Mucosa of descending colon (tissue), 3 donors: Measurements from ENCODE around the gene IQCM. TPM values are rescaled to one million over a fixed set of nuclear protein-coding genes. Genes with fewer than 3 reads are reported as not detected.

Source experiments
- ATAC-seq: fragments of 200-7000 bp; cut with Tn5 transposase; one replicate; pipeline ENCODE4 v1.9.1; 2020; ENCODE audit warnings: mild to moderate bottlenecking, moderate library complexity
- DNase-seq, 3 donors: peaks; one replicate each; pipeline ENCODE4 v3.0.0-alpha.2; 2020
- H3K36me3 ChIP-seq: fragments of 200-600 bp; one replicate; pipeline ENCODE4 v1.8.0; 2021; ENCODE audit warnings: low read depth, mild to moderate bottlenecking
- H3K4me1 ChIP-seq: fragments of 200-600 bp; one replicate; pipeline ENCODE4 v1.8.0; 2021; ENCODE audit warnings: low read depth, mild to moderate bottlenecking
- H3K4me3 ChIP-seq: fragments of 200-600 bp; one replicate; pipeline ENCODE4 v1.8.0; 2021; ENCODE audit warnings: mild to moderate bottlenecking
- H3K9me3 ChIP-seq: fragments of 200-600 bp; one replicate; pipeline ENCODE4 v1.8.0; 2021; ENCODE audit warnings: mild to moderate bottlenecking
- intact Hi-C, 2 donors: fragments of 100-400 bp; cut with DNase I in 1 of 2; cut with micrococcal nuclease in 1 of 2; formaldehyde crosslinking; loops; one replicate each; pipeline versions ENCODE4 v1.11.0 to v1.11.1; 2022; cut with DNase I, micrococcal nuclease
- total RNA-seq, 3 donors: library from RNA; stranded (reverse); fragmentation: NEBNext Ultra II Directional in 2 of 3; extraction: Animal tissue kit (Norgen Biotek cat#: 25700) in 2 of 3; gene quantifications; one replicate each; pipeline versions ENCODE4 v1.2.1 to v1.2.4, GENCODE V29; 2021 to 2023
- TF ChIP-seq, protein P1 (sequence below): fragments of 200-600 bp; IDR thresholded peaks from one replicate; pipeline ENCODE4 v1.8.0; 2022; ENCODE audit warnings: antibody characterized with exemption, mild to moderate bottlenecking
- donor health status: DM: no; HTN: no; CAD: no; lungs with moderate emphysema.
- donor health status: DM: no; HTN: no; CAD: no.
- donor health status: DM: no; HTN: yes; CAD: no.

The IQCM gene
- total RNA-seq, 3 donors from 2014 or later = 3.0 to 16.8 (median 5.2) TPM

DNA sequence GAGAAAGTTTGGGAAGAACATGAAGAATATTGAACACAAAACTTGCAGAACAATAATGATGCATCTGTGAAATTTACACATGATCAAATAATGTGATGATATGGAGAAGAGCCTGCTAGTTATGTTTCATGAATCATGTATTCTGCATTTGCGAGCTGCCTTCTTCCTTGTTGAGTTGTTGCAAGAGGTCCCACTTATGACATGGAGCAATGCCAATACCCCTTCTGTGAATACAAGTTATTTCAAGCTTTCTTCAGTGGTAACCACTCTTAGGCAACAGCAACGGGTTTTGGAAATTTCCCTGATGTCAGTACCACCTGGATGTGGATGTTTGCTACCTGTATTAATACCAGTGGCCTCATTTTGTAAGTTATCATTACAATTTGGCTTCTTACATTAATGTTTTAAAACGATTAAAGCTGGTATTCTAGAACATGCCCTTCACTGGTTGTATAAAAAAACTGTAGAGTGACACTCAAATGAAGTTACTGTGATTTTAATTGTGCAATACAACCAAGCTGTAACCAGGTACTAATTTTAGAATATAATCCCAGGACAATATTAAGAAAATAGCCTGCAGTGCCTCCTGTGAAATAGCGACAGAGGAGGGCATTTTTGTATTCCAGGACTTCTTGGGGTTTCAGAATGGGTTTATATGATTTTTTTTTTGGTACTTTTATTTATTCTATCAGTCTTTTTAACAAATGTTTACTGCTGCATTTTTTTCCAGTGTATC is 25.3 kb downstream of the IQCM start:
- TF ChIP-seq, protein P1, sequence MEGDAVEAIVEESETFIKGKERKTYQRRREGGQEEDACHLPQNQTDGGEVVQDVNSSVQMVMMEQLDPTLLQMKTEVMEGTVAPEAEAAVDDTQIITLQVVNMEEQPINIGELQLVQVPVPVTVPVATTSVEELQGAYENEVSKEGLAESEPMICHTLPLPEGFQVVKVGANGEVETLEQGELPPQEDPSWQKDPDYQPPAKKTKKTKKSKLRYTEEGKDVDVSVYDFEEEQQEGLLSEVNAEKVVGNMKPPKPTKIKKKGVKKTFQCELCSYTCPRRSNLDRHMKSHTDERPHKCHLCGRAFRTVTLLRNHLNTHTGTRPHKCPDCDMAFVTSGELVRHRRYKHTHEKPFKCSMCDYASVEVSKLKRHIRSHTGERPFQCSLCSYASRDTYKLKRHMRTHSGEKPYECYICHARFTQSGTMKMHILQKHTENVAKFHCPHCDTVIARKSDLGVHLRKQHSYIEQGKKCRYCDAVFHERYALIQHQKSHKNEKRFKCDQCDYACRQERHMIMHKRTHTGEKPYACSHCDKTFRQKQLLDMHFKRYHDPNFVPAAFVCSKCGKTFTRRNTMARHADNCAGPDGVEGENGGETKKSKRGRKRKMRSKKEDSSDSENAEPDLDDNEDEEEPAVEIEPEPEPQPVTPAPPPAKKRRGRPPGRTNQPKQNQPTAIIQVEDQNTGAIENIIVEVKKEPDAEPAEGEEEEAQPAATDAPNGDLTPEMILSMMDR = no peak
- intact Hi-C loops = no loop called here
- Histone ChIP-seq H3K36me3 (no peaks in the 10 kb centered on the region), H3K4me1 (no peaks in the 10 kb centered on the region), H3K9me3 (no peaks in the 10 kb centered on the region), H3K4me3 (no peak overlapping the region)
- DNase-seq (no peak), ATAC-seq (no peak)

DNA sequence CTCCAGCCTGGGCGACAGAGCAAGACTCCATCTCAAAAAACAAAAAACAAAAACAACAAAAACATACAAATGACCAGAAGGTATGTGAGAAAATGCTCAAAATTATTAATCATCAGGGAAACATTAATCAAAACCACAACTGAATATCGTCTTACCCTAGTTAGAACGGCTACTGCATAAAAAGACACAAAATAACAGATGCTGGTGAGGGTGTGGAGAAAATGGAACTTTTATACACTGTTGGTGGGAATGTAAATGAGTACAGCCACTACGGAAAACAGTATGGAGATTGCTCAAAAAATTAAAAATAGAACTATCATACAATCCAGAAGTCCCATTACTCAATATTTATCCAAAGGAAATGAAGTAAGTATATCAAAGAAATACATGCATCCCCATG is 27.3 kb downstream of the IQCM start:
- TF ChIP-seq, protein P1 = no peak
- DNase-seq (no peak), ATAC-seq (no peak)
- no peaks in the 10 kb centered on the region for H3K36me3 ChIP-seq
- no peaks in the 10 kb centered on the region for H3K9me3 ChIP-seq
- H3K4me3 ChIP-seq = no peak overlapping the region
- H3K4me1 ChIP-seq = no peaks in the 10 kb centered on the region
- intact Hi-C loops = no loop called here

DNA sequence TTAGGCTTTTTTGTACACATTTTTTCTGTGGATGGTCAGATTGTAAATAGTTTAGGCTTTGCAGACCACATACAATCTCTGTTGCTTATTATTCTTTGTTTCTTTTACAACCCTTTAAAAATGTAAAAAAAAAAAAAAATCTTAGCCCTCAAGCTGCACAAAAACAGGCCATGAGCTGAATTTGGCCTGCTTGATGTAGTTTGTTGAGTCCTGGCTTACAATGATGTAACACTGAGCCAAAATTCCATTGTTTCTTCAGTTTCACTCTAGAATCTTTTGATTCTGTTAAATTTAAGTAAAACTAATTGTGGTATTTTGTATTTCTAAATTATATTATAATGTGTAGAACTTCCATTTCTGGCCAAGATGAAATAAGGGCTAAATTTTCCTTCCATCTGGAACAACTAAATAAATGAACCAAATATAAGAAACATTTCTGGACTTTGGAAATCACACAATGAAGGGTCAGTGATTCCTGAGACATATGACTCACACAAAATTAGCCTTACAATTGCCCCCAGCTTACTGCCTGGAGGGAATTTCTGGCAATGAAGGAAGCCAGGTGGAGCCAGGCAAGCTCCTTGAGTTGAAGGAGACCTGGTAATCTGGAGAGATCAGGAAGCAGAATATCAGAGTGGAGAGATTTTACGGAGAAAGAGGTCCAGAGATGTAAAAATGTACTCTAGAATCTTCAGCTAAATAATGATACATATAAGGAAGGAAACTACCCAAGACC is 29.8 kb downstream of the IQCM start:
- Histone ChIP-seq H3K4me1 (no peaks in the 10 kb centered on the region), H3K36me3 (no peaks in the 10 kb centered on the region), H3K9me3 (no peaks in the 10 kb centered on the region), H3K4me3 (no peak overlapping the region)
- ATAC-seq = no peak
- intact Hi-C loops = no loop called here
- DNase-seq = no peak
- TF ChIP-seq, protein P1 = no peak

DNA sequence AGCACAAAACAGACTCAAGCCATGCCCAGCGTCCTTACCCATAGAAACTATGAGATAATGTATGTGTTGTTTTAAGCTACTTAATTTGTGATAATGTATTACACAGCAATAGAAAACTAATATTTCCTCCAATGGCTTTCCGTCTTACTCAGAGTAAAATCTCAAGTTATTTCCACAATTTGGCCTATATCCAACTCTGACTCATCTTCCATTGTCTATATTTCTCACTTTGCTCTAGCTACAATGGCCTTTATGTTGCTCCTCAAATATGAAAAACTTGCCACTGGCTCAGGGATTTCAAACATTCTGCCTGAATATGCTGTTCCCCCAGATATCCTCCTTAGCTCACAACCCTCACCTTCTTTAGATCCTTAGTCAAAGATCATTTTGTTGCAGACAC is 31.6 kb downstream of the IQCM start:
- Histone ChIP-seq H3K36me3 (no peaks in the 10 kb centered on the region), H3K4me3 (no peak overlapping the region), H3K4me1 (no peaks in the 10 kb centered on the region), H3K9me3 (no peaks in the 10 kb centered on the region)
- DNase-seq (no peak), ATAC-seq (no peak)
- TF ChIP-seq, protein P1 = no peak
- intact Hi-C loops = no loop called here

DNA sequence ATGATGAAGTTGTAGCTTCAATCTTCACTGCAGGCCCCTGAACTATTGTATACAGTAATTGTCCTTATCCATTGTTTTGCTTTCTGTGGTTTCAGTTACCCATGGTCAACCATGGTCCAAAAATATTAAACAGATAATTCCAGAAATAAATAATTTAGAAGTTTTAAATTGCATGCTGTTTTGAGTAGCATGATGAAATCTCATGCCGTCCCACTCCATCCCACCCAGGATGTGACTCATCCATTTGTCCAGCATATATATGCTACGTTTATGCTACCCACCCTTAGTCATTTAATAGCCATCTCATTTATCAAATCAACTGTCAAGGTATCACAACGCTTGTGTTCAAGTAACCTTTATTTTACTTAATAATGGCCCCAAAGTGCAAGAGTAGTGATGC is 34.5 kb downstream of the IQCM start:
- ATAC-seq = no peak
- DNase-seq = no peak
- TF ChIP-seq, protein P1 = no peak
- intact Hi-C loops = no loop called here
- Histone ChIP-seq H3K4me1 (no peaks in the 10 kb centered on the region), H3K4me3 (no peak overlapping the region), H3K36me3 (no peaks in the 10 kb centered on the region), H3K9me3 (no peaks in the 10 kb centered on the region)
